Neuron (in vitro differentiated cells): ENCODE data around the gene RIMKLA.

Source experiments
- H2AFZ ChIP-seq: one replicate; pipeline ENCODE4 v1.6.1; 2013; ENCODE audit warnings: low read depth, mild to moderate bottlenecking, inconsistent platforms, low read length, moderate library complexity
- H3K27me3 ChIP-seq: one replicate; pipeline ENCODE4 v1.6.1; 2013; ENCODE audit warnings: low read length; ENCODE audit not compliant: insufficient read depth
- H3K36me3 ChIP-seq: one replicate; pipeline ENCODE4 v1.6.1; 2013; ENCODE audit warnings: low read length; ENCODE audit not compliant: insufficient read depth
- H3K4me1 ChIP-seq: one replicate; pipeline ENCODE4 v1.6.1; 2013; ENCODE audit warnings: low read length; ENCODE audit not compliant: insufficient read depth
- H3K4me3 ChIP-seq: 2 replicates; pipeline ENCODE4 v1.5.1; 2013; ENCODE audit warnings: mild to moderate bottlenecking, low read length, moderate library complexity
- H3K9me3 ChIP-seq: one replicate; pipeline ENCODE4 v1.6.1; 2013; ENCODE audit warnings: low read length

RIMKLA gene

DNA sequence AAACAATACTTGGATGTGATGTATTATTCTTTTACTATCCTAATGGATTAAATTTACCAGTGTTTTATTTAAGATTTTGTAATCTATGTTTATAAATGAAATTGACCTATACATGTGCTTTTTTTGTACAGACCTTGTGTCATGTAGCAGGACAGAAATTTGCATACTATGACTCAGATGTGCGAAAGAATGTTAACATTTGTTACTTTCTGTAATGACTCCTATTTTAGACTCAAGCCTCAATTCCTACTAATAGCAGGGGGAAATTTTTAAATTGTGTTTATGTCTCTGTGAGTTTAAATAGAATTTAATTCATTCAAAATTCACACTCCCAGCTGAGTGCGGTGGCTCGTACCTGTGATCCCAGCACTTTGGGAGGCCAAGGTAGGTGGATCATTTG lies 21.8 kb upstream of the RIMKLA start:
- Histone ChIP-seq H3K4me3 (no peak overlapping the region), H3K36me3 (no peaks in the 10 kb centered on the region), H3K9me3 (no peaks in the 10 kb centered on the region), H2AFZ (no peak overlapping the region), H3K27me3 (no peaks in the 10 kb centered on the region), H3K4me1 (no peaks in the 10 kb centered on the region)

DNA sequence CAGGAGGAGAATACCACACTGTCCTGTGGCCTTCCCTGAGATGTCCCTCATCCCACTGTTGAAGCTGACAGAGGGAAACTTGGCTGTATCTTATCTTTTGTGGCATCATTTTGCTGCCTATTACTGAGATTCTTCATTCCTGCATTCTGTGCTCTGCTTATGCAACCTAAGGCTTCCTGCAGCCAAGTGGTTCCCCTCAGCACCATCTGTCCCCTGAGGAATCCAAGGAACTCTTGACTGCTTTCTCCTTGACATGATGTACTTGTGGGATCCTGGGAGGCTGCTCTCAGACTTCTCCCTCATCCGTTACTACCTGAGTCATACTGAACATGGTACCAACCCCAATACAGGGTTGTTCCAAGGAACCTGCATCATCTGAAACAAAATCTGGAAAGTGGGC lies 21.1 kb upstream of the RIMKLA start:
- Histone ChIP-seq H3K9me3 (no peaks in the 10 kb centered on the region), H3K27me3 (no peaks in the 10 kb centered on the region), H2AFZ (no peak overlapping the region), H3K4me1 (no peaks in the 10 kb centered on the region), H3K36me3 (no peaks in the 10 kb centered on the region), H3K4me3 (no peak overlapping the region)

DNA sequence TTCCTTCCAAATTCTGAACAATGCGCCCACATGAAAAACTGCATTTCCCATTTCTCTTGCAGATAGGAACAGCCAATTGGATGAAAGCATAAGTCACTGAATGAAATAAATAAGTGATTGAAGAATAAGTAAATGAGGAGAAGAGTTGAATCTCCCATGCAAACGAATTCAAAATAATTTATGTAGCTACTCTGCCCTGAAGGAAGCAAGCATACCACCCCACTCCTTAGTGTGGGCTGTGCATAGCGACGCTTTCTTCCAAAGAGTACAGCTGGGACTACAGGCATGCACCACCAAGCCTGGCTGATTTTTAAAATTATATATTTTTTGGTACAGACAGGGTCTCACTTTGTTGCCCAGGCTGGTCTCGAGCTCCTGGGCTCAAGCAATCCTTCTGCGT lies 16.5 kb upstream of the RIMKLA start:
- H3K4me1 ChIP-seq, result no peaks in the 10 kb centered on the region
- H3K36me3 ChIP-seq, result no peaks in the 10 kb centered on the region
- no peaks in the 10 kb centered on the region for H3K9me3 ChIP-seq
- peaks cover 5% of the 10 kb centered on the region for H3K27me3 ChIP-seq
- no peak overlapping the region for H3K4me3 ChIP-seq
- no peak overlapping the region for H2AFZ ChIP-seq

DNA sequence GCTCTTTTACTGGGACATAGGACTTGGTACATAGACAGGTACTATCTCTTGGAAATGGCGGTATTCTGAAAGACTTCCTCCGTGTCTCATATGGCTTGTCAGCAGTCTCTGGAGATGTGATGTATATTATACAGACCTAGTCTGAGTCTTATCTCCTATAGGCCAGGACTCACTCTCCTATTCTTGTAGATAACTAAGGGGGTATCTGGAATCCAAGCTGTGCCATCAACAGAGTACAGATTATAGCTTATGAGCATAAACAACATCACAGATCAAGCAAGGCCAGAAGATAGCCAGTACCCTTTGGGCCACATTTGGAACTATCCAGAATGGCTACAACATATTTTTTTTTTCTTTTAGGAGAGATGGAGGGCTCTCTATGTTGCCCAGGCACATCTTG lies 16.1 kb upstream of the RIMKLA start:
- H3K9me3 ChIP-seq, result no peaks in the 10 kb centered on the region

DNA sequence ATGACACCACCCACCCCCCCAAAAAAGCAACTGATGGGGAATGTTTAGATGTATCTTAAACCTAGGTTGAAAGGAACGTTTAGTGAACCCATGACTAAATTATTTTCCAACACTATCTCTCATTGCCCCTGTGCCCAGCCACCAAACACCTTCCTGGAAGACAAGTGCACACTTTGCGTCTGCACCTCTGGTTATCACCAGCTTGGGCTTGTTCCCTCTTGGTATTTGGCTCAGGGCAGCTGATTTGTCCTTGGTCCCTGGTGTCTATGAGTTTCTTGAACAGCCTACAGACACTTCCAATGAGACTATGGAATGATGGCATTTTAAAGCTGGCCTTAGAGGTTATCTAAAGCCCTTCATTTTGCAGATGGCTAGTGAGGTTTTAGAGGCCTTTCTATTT lies 15.5 kb upstream of the RIMKLA start:
- Histone ChIP-seq H3K36me3 (no peaks in the 10 kb centered on the region), H3K4me3 (no peak overlapping the region), H2AFZ (no peak overlapping the region), H3K27me3 (peaks cover 7% of the 10 kb centered on the region), H3K4me1 (no peaks in the 10 kb centered on the region), H3K9me3 (no peaks in the 10 kb centered on the region)

More for the DNA sequence above, 16.1 kb upstream of the RIMKLA start:
- Histone ChIP-seq H2AFZ (no peak overlapping the region), H3K36me3 (no peaks in the 10 kb centered on the region), H3K27me3 (peaks cover 5% of the 10 kb centered on the region), H3K4me3 (no peak overlapping the region), H3K4me1 (no peaks in the 10 kb centered on the region)

DNA sequence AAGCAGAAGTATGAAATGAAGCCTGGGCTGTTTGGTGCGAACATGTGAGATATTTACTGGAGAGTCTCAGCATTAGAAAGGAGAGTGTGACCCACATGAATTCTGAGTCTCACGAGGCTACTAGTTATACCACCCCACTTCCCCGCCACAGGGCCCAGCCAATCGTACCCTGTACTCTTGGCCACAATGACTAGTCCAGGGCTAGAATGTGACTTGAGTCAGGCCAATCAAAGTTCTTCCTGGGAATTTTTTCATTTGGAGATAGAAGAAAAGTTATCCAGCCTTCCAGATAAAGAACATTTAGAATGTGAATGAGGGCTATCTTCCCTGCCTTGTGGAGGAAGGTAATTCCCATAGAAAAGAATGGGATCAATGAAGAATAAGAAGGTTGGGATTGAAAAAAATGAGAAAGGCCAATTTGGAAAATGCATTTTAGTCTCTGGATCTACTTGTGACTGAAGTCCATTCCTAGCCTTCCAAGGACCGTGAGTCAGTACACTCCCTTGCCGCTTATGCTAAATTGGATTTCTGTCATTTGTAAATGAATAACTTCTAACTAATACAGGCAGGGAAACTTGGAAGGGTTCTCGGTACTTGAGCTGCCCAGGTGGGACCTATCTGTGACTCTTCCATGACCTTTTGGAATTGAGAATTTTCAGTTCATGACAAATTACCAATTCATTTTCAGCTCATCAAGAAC lies 12.3 kb upstream of the RIMKLA start:
- Histone ChIP-seq H3K36me3 (no peaks in the 10 kb centered on the region), H2AFZ (no peak overlapping the region), H3K4me3 (no peak overlapping the region), H3K4me1 (no peaks in the 10 kb centered on the region), H3K9me3 (no peaks in the 10 kb centered on the region), H3K27me3 (peaks cover 10% of the 10 kb centered on the region)

DNA sequence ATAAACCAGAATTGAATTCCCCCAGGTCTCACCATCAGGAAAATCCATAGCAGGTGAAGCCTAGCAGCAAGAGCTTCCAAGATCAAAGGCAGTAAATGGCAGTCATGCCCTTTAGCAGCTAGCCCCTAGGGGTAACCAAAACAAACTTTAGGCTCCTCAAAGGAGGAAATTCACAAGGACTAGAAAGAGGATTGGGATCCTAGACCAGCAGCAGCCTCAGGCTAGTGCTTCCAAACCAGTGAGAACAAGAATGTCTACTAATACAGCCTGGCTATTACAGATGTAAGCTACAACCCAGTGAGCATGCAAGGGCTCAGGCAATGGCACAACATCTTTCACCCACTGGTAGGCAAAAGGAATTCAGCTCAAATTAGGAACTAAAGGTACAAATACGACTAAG lies 11.1 kb upstream of the RIMKLA start:
- H2AFZ ChIP-seq, result no peak overlapping the region
- no peaks in the 10 kb centered on the region for H3K36me3 ChIP-seq
- H3K4me3 ChIP-seq, result no peak overlapping the region
- H3K4me1 ChIP-seq, result no peaks in the 10 kb centered on the region
- H3K9me3 ChIP-seq, result no peaks in the 10 kb centered on the region
- peaks cover 10% of the 10 kb centered on the region for H3K27me3 ChIP-seq

DNA sequence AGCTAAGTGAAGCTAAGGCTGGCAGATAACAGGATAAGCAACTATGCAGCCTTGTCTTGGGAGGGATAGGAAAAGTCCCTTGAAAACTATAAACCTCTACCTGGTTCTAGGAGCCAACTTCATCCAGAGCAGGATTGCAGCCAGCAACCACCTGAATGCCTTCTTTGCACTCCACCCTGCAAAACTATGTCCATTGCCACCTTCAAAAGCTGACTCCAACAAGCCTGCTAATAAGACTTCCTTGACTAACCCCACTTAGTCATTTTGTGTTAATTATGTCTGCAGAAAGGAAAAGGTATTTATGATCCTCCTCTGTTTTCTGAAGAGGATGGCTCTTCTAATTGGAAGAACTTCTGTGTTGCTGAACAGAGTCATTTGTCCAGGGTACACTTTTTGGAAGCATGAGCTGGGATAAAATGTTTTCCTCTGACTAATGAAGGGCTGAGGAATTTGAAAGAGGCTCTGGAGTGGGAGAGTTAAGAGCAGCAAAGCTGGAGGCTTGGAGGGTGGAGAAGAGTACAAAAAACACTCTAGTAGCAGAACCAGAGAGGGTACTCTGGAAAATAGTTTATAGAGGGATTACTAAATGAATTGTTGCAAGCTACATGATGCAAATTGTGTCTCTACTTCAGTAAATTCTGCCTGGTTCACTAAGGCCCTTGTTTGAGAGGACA lies 9.6 kb upstream of the RIMKLA start:
- peaks cover 8% of the 10 kb centered on the region for H3K27me3 ChIP-seq
- no peaks in the 10 kb centered on the region for H3K36me3 ChIP-seq
- no peaks in the 10 kb centered on the region for H3K9me3 ChIP-seq
- H2AFZ ChIP-seq, result no peak overlapping the region
- H3K4me3 ChIP-seq, result no peak overlapping the region
- no peaks in the 10 kb centered on the region for H3K4me1 ChIP-seq

DNA sequence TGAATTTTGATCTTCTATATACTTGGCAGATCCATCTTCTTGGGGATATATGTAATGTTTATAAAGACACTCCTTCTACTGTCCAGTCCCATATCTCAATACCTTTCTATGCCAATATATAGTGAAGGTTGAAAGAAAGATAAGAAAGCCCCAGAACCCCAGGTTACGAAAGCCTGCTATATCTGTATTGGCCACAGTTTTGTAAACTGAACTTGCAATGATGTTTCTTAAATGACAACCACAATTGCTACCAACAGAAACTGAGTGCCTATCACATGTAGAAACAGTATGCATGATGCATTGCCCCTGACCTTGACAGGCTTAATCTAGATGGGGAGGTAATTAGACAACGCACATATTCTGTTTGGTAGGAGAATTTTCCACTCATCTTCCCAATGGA lies 7.8 kb upstream of the RIMKLA start:
- no peaks in the 10 kb centered on the region for H3K9me3 ChIP-seq
- no peak overlapping the region for H3K4me3 ChIP-seq
- no peaks in the 10 kb centered on the region for H3K4me1 ChIP-seq
- H3K36me3 ChIP-seq, result no peaks in the 10 kb centered on the region
- no peak overlapping the region for H2AFZ ChIP-seq
- peaks cover 8% of the 10 kb centered on the region for H3K27me3 ChIP-seq

DNA sequence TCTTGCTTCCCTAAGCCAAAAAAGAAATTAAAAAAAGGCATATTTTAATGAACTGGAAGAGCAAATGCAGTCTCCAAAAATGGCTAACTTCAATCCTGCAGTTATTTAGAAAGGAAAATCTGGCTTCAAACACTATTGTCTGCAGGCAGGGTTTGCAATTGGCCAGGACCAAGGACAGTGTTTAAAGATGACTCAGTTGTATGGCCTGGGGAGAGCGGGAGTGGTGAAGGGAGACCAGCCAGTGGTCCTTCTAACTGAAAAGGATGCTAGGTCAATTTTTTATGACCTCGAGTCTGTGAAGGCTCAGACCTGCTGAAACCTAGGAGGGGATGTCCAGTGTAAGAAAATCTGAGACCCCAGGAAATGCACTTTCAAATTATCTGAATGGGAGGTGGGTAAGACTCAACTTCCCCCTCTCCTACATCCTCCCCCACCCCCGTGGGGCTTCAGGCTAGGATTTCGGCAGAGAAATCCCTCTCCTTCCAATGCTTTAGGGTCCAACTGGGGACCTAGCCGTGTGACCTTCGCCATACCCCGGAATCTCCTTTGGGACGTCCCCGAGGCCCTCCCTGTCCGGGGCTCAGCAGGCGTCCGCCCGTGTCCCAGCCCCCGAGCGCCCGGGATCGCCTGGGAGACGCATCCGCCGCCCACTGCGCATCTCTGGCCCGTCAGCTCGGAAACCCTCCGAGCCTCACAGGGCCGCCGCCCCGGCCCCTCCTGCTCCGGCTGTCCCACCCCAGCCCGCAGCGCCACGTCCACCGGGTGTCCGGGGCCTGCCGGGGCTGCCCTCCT lies 602 bp upstream of the RIMKLA start:
- peaks cover 23% of the 10 kb centered on the region for H3K27me3 ChIP-seq
- H3K36me3 ChIP-seq, result no peaks in the 10 kb centered on the region
- H2AFZ ChIP-seq, result peak overlapping the region; percentile 73
- H3K4me3 ChIP-seq, result peak overlapping the region; percentile 55
- no peaks in the 10 kb centered on the region for H3K9me3 ChIP-seq
- H3K4me1 ChIP-seq, result peaks cover 5% of the 10 kb centered on the region

DNA sequence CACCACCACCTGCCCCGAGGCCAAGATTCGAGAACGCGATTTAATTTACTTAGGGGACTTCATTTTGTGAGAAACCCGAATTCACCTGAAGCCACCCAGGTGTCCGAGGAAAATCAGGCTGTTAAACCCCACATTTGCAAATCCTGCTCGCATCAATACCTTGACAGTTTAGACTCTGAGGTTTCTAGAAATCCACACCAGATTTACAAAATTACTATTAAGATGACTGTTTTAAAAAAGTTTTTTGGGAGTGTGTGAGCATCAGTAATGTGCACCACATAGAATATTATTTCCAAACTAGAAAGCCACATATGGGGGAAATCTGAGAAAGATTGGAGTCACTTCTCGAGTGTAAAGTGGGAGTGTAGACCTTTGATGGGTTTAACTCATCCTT lies 685 bp downstream of the RIMKLA start:
- Histone ChIP-seq H3K9me3 (no peaks in the 10 kb centered on the region), H3K27me3 (peaks cover 23% of the 10 kb centered on the region), H3K36me3 (no peaks in the 10 kb centered on the region), H3K4me3 (peak overlapping the region; percentile 55), H3K4me1 (peaks cover 5% of the 10 kb centered on the region), H2AFZ (peak overlapping the region; percentile 73)

DNA sequence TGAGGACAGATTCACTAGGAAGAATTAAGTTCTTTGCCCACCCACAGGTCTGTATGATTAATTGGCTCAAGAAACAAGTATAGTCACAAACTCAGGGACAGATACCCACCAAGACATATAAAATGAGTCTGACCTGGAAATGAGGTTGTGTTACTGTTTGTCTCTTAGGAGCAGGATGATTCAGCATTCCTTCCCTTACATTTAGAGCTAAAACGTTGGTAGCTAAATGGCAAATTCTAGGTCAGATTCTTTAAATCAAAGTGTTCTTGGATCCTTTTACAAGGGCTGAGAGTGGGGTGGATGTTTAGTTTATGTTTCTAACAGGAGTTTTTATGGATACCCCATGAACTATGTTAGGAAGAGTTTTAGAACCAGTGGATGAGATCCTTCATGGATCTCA lies 4.7 kb downstream of the RIMKLA start:
- Histone ChIP-seq H3K9me3 (no peaks in the 10 kb centered on the region), H2AFZ (no peak overlapping the region), H3K4me3 (no peak overlapping the region)

DNA sequence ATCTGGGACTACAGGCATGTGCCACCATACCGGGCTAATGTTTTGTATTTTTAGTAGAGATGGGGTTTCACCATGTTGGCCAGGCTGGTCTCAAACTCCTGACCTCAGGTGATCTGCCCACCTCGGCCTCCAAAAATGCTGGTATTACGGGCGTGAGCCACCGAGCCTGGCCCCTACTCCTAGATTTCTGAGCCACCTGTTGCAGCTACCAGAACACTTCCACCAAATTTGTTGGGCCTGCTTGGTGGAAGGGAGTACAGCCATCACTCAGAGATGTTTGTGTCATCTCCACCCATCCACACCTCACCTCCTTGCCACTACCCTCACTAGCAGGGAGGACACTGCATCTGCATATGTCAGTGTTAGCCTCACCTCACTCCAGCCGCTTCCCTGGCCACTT lies 5.5 kb downstream of the RIMKLA start:
- Histone ChIP-seq H3K4me3 (no peak overlapping the region), H3K27me3 (peaks cover 24% of the 10 kb centered on the region), H3K4me1 (no peaks in the 10 kb centered on the region), H2AFZ (no peak overlapping the region), H3K36me3 (no peaks in the 10 kb centered on the region), H3K9me3 (no peaks in the 10 kb centered on the region)

More for the DNA sequence above, 4.7 kb downstream of the RIMKLA start:
- Histone ChIP-seq H3K4me1 (no peaks in the 10 kb centered on the region), H3K36me3 (no peaks in the 10 kb centered on the region), H3K27me3 (peaks cover 17% of the 10 kb centered on the region)
